ENCODE data around the gene CDH13. TPM values are rescaled to one million over a fixed set of nuclear protein-coding genes. Genes with fewer than 3 reads are reported as not detected.

CDH13 gene
- total and polyA plus RNA-seq, 9 of the 15 experiments (the other 6 are each of a cell fraction or from before 2014, with no cell fraction given): 0.03 TPM; not detected in 8

DNA sequence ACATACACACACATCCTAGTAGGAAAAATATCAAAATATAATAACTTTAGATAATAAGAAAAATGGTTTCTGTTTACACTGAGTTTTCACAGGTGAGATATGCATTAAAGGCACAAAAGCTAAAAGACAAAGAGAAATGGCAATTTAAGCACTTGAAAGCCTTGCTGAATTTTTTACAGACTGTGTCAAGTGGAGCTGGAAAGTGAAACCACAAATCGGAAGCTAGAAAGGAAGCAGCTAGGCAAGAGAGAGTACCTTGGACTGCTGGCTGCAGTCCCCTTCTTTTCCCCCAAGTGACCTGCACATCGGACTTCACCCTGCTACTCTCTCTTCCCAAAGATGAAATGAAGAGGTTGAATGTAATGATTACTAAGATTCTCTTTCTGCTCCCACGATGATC lies 135.1 kb downstream of the CDH13 start:
- no peaks in the 10 kb centered on the region for H4K20me1 ChIP-seq (replicated peaks; ENCODE audit: control insufficient read depth, insufficient read depth, low read length)
- FAIRE-seq (no peak), ATAC-seq (no peak), DNase-seq (ENCODE audit: extremely low read depth in 1 of 4, low spot score in 3 of 4) (no peak)
- 2% methylated on average over 3 of the region's 3 CpGs for WGBS (ENCODE audit: insufficient coverage, low coverage, missing lambda C conversion rate)
- BruUV-seq (replicated peaks): no TSS peak
- no peaks in the 10 kb centered on the region for H3K9me1 ChIP-seq (ENCODE audit: control insufficient read depth, insufficient read depth, low read length)
- no peak overlapping the region for H2AFZ ChIP-seq (ENCODE audit: low read depth, low read length)
- H3K4me2 ChIP-seq (ENCODE audit: insufficient read depth, low read length): no peak overlapping the region
- H3K27me3 ChIP-seq (ENCODE audit: control insufficient read depth in 2 of 2, insufficient read depth in 2 of 2, low read length in 2 of 2): no peaks in the 10 kb centered on the region
- H3K9ac ChIP-seq (ENCODE audit: insufficient read depth in 1 of 2, low read depth in 2 of 2, low read length in 2 of 2): no peak overlapping the region
- no peaks in the 10 kb centered on the region for H3K4me1 ChIP-seq (replicated peaks in 1 of 2; ENCODE audit: control insufficient read depth in 2 of 2, insufficient read depth in 2 of 2, low read length in 2 of 2)
- in situ Hi-C loops (cut with MboI) (no loop called here), intact Hi-C loops (cut with micrococcal nuclease) (no loop called here)
- POLR2A ChIA-PET: no interaction called here
- H3K36me3 ChIP-seq (ENCODE audit: control insufficient read depth, insufficient read depth, low read length): no peaks in the 10 kb centered on the region
- no peaks in the 10 kb centered on the region for H3K9me3 ChIP-seq (replicated peaks; ENCODE audit: control insufficient read depth, insufficient read depth, low read depth, low read length)
- CTCF ChIA-PET (ENCODE audit: low intra/inter-chr PET ratio): no interaction called here
- H3K79me2 ChIP-seq (ENCODE audit: control insufficient read depth, insufficient read depth, low read length): no peaks in the 10 kb centered on the region
- TF ChIP-seq L3MBTL2 (IDR thresholded peaks at IDR 0.05): no peak
- TF ChIP-seq BRF1 (IDR thresholded peaks at IDR 0.05; ENCODE audit: borderline replicate concordance, extremely low read depth, insufficient read length): no peak
- no peak for TF ChIP-seq HOXB6 (CRISPR knock-in tag; IDR thresholded peaks at IDR 0.05; ENCODE audit: borderline replicate concordance)
- TF ChIP-seq ZNF639 (CRISPR knock-in tag; conservative IDR thresholded peaks at IDR 0.05 in 1 of 2, IDR thresholded peaks at IDR 0.05 in 1 of 2): no peak
- TF ChIP-seq TCF7L2 (IDR thresholded peaks at IDR 0.05; ENCODE audit: low read depth, low read length): no peak
- TF ChIP-seq ZNF165 (CRISPR knock-in tag; IDR thresholded peaks at IDR 0.05; ENCODE audit: borderline replicate concordance): no peak
- TF ChIP-seq ZNF699 (CRISPR knock-in tag; IDR thresholded peaks at IDR 0.05; ENCODE audit: insufficient replicate concordance): no peak
- TF ChIP-seq SIN3B (IDR thresholded peaks at IDR 0.05; ENCODE audit: low read depth): no peak
- no peak for TF ChIP-seq RNF219 (CRISPR knock-in tag; IDR thresholded peaks at IDR 0.05)
- TF ChIP-seq RHOXF2B (CRISPR knock-in tag; conservative IDR thresholded peaks at IDR 0.05): no peak
- TF ChIP-seq FOXM1 (IDR thresholded peaks at IDR 0.05; ENCODE audit: low read depth): no peak
- no peak for TF ChIP-seq FOXM1 (CRISPR knock-in tag; IDR thresholded peaks at IDR 0.05; ENCODE audit: low read depth)
- no peak for TF ChIP-seq SLC30A9 (CRISPR knock-in tag; IDR thresholded peaks at IDR 0.05)
- no peak for TF ChIP-seq ATF1 (CRISPR knock-in tag; IDR thresholded peaks at IDR 0.05)
- TF ChIP-seq ATF1 (tag; IDR thresholded peaks at IDR 0.05): no peak
- TF ChIP-seq BCOR (IDR thresholded peaks at IDR 0.05): no peak
- no peak for TF ChIP-seq RBM39 (optimal IDR thresholded peaks at IDR 0.05; ENCODE audit: low read depth, low read length)
- no peak for TF ChIP-seq ZNF740 (CRISPR knock-in tag; IDR thresholded peaks at IDR 0.05)
- no peak for TF ChIP-seq ZNF740 (tag; IDR thresholded peaks at IDR 0.05)
- no peak for TF ChIP-seq ELK3 (CRISPR knock-in tag; IDR thresholded peaks at IDR 0.05)
- no peak overlapping the region for H3K27ac ChIP-seq (ENCODE audit: extremely low read depth, low read depth, low read length)
- no peak overlapping the region for H3K4me3 ChIP-seq

All from K562 (cell line).